Measurements from ENCODE around the gene CNTN5.
"Not testable (repeated sequence)": the region's sequence is repeated elsewhere in the genome, so short reads cannot be mapped to it uniquely, and the experiment has no call there.

Gene CNTN5

DNA sequence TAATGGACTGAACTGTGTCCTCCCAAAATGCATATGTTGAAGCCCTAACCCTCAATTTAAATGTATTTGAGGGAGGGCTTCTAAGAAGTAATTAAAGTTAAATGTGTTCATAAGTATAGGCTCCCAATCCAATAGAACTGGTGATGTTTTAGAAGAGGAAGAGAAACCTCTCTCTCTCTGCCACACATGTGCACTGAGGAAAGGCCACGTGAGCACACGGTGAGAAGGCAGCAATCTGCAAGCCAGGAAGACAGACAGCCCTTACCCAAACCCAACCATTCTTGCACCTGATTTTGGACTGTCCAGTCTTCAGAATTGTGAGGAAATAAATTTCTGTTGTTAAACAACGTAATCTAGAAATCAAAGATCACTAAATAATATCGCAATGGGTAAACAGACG lies 1164.8 kb downstream of the CNTN5 start:
- no peak for DNase-seq

DNA sequence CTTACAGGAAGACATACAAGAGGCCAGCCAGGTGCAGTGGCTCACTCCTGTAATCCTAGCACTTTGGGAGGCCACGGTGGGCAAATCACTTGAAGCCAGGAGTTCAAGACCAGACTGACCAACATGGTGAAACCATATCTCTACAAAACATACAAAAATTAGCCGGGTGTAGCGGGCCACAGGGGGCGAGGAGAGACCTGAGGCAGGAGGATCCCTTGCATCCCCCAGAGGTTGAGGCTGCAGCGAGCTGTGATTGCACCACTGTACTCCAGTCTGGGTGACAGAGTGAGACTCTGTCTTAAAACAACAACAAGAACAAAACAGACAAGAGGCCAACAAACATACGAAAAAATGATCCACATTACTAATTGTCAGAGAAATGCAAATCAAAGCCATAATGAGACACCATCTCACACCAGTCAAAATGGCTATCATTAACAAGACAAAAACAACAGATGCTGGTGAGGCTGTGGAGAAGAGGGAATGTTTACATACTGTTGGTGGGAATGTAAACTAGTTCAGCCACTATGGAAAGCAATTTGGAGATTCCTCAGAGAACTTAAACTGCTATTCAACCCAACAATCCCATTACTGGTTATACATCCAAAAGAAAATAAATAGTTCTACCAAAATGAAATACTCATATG lies 1167.5 kb downstream of the CNTN5 start:
- no peak for DNase-seq

DNA sequence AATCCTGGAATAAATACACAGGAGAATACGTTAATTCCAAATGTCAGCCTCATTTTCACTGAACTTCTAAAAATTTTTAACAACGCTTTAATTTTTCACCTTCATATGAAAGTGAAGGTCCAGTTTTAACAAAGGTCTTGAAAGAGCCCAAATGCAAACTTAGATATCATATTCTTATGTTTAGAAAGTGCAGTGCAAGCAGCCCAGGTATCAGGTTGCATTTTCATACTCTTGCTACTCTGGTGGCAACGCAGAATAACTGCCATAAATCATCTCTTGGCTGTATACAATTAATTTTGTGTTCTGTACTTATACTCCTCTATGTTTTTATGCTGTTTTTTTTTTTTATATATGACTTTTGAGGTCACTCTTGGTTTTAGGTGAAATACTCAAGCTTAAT lies 1169.6 kb downstream of the CNTN5 start:
- no peak for DNase-seq

DNA sequence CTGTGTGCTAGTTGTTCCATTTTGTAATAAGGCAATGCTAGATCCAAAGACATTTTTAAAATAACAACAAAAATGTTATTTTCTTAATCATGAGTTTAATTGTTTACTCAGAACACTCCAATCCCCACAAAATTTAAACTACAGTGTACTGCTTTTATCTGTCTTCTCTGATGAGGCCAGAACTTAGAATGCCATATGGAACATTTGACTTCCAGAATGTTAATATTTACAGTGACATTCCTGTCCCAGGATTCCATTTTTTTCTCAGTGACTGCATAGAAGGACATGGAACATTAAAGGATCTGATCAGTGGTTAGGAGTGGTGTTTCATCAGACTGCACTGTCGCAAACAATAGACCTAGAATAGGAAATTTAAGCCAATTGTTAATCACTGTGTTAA lies 1171.4 kb downstream of the CNTN5 start:
- DNase-seq = no peak

DNA sequence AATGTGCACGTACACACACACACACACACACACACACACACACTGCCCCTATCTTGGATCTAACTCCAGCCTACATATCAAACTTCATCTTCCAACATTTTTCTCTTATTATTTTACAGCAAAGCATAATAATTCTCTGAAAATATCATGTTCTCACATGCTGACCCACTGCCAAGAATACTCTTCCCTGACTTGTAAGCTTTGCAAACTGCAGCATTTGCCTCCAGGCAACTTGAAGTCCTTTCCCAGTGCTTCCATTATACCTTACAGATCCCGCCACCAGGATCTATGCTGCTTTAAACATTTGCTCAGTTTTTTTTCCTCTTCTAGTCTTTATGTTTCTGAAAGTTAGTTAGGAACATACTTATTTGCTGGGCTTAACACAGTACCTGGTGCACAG lies 1183.0 kb downstream of the CNTN5 start:
- no peak for DNase-seq

DNA sequence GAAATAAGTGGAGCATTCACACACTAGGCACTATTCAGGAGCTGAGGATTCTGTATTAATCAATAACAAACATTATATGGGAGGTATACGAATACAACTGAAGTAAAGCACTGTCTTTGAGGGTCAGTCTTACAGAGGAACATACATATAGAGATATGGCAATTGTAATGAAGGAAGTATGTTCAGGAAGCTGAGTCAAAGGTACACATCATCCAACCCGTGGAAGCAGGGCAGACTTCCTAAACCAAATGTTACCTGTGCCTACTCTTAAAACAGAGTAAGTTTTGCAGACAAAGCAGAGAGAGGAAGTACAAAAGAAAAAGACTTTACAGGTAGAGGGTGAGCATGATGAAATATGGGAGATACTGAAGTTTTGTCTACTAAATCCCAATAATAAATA lies 1185.2 kb downstream of the CNTN5 start:
- no peak for DNase-seq

DNA sequence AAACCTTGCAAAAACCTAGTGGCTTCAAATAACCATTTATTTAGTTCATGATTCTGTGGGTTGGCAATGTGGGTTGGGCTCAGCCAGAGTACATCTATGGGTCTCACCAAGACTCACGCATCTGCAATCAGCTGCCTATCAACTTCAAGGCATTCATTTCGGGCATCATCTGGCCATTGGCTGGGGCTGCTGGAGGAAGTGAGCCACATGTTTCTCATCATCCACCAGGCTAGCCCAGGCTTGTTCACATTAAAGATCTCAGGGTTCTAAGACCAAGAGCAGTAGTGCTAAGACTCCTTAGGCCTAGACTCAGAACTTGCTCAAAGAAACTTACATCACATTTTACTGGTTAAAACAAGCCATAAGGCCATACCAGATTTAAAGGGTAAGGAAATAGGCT lies 1187.5 kb downstream of the CNTN5 start:
- DNase-seq = no peak

DNA sequence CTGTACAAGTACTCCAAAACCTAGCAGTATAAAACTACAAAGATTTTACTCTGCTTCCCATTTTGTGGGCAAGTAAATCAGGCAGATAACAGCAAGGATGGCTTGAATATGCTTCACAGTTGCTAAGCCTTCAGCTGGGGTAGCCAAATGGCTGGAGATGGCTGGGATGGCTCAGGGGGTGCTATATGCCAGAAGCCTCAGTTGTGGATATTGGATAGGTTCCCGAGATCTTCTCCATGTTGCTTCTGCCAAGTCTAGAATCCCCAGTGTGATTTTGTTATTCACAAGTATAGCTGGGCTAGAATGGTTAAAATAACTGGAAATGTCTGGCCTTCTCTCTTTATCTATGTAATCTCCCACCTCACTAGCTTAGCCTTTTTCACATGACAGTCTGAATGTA lies 1194.0 kb downstream of the CNTN5 start:
- no peak for DNase-seq

DNA sequence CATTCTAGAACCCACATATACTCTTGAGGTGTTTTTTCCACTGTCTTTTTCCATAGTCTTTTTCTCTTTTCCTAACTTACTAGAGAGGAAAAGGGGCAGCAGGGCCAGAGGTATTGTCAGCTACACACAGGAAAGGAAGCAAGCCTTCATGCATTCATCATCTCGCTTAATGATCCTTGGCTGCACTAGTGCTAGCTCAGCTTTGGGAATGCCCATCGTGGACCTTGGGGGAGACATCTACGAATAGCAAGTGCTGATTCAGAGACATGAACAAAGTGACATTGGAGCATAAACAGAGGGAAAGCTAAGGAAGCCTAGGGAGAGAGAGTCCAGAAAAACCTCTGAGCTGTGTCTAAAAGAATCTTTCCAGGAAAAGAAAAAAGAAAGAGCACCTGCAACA lies 1200.1 kb downstream of the CNTN5 start:
- no peak for DNase-seq

DNA sequence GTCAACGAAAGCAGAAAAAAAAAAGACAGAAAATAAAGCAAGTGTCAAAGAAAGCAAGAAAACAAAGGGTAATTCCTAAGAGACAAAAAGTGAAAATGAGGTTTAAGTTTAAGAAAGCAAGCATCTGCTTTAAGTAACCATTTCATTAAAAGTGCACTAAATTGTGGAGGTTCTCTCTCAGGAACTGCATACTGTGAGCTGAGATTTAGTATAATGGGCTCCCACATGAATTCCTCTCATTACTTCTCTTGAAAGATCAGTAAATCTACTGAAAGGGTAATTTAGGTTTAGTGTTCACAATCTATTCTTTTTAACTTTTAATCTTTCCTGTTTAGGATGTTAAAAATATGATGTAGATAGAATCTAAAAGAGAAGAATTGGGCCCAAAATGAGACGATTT lies 1201.0 kb downstream of the CNTN5 start:
- no peak for DNase-seq

DNA sequence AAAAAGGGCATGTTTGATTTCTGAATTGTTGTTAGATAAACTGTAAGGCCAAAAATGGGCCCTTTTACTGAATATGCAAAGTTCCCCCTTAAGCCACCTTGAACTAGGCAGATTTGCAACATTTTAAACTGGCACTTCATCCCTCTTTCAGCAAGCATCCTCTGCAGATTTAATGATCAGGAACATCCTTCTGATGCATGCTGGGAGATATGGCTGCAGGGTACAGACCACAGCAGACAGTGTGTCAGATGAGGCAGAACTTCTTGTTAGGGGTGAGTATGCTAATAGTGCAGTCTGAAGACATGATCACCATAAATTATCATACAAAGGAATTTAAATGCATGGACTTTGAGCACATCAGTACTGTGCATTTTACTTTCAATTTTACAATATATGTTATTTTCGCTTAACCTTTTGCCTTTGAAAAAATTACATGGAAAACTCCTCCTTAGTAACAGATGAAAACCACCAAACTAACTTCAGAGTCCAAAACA lies 1203.8 kb downstream of the CNTN5 start:
- DNase-seq = no peak

DNA sequence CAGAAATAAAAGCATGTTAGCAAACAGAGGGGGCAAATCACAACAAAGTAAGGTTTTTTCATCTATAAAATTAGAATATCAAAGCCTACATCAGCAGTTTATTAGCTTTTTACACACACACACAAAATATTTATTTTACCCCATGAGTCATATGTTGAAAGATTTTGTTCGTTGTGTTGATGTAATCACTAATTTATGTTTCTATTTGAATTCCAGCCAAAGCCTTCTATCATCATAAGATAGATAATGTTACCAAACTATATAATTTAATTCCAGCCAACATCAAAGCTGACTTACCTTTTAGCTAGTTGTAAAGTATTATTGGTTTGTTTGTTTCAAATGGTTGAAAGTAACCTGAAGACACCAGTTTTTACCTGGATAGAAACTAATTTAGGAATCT lies 1208.3 kb downstream of the CNTN5 start:
- DNase-seq = no peak

DNA sequence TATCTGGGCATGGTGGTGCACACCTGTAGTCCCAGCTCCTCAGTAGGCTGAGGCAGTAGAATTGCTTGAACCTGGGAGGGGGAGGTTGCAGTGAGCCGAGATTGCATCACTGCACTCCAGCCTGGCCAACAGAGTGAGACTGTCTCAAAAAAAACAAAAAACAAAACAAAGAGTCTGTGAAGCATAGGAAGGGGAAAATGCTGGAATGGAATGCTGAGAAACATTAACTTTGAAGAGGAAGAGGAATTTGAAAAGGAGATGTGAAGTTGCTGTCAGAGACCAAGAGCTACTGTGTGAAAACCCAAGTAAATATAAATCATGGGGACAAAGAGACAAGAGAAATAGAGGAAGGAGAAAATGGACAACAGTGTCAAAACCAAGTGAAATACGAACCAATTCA lies 1211.3 kb downstream of the CNTN5 start:
- no peak for DNase-seq

DNA sequence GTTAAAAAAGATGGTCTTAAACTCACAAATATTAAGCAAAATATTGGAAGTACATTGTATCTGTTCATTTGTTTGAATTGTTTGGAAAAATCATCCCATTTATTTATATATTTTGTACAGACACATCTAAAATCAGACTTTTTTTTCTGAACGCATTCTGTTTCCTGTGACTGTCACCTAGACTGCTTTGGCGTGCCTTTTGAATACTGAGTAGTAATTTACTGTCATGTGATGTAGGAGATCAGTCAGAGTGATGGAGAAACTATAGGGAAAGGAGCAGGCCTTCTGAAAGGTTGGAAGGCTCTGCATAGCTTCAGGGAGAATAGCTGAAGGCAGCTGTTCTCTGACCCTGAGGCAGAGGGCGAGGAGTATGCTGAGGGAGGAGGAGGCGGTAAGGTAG lies 1214.3 kb downstream of the CNTN5 start:
- DNase-seq = no peak

DNA sequence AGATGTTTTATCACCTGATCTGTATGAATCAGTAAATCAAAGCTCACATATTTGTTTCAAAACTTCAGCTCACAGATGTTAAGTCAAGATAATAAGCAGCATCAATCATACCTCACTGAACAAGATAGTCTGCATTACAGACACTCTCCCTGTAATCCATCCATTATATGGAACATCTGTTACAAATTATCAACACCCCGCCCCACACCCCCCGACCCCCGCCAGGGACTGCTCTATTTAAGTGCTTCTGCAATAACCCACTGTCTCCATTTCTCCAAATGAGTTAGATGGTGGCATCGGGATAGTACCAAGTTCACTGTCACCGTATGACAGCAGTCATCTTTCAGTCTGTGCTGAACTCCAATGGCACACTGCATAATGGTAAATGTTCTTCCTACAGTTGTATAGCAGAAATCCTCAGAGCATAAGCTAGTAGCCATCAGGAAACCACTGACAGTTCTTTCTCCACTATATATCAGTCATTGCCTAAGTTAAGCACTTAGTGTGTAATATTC lies 1219.3 kb downstream of the CNTN5 start:
- no peak for DNase-seq

DNA sequence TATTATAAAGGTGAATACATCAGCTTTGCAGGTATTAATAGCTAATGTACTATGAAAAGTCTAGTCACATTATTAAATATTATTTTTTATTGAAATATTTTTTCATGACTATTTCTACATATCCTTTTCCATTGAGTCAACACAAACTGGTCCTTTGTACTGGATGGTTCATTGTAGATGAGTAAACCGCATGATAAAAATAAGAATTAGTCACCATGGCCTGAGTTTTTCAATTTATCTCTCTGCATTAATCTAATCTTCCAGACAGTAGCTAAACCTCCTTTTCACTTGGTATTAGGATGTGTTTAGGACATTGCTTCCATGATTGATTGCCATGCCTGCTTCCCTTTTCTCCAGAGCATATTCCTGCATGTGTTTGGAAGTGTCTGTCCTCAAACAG lies 1227.0 kb downstream of the CNTN5 start:
- DNase-seq = no peak

DNA sequence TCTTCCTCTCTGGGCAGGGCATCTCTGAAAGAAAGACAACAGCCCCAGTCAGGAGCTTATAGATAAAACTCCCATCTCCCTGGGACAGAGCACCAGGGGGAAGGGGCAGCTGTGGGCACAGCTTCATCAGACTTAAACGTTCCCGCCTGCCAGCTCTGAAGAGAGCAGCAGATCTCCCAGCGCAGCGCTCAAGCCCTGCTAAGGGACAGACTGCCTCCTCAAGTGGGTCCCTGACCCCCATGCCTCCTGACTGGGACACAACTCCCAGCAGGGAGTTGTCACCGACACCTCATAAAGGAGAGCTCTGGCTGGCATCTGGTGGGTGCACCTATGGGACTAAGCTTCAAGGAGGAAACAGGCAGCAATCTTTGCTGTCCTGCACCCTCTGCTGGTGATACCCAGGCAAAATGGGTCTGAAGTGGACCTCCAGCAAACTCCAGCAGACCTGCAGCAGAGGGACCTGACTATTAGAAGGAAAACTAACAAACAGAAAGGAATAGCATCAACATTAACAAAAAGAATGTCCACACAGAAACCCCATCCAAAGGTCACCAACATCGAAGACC lies 1236.6 kb downstream of the CNTN5 start:
- DNase-seq = not testable (repeated sequence)

DNA sequence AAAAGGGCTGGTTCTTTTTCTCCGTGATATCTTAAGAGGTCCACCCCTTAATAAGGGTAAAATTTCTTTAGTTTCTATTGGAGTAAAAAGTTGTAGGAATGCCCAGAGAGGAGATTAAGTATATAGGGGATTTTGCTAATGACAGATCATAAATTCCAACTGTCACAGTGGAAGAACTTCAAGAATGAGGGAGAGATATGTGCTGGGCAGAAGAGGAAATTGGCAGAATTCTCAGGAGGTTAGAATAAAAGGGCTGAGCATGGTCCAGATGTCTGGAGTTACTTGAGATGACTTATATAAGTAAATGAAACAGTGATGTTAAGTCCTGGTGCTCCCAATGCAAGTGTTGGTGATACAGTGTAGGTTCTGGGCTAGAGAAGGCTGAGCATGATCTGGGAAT lies 1248.8 kb downstream of the CNTN5 start:
- no peak for DNase-seq

DNA sequence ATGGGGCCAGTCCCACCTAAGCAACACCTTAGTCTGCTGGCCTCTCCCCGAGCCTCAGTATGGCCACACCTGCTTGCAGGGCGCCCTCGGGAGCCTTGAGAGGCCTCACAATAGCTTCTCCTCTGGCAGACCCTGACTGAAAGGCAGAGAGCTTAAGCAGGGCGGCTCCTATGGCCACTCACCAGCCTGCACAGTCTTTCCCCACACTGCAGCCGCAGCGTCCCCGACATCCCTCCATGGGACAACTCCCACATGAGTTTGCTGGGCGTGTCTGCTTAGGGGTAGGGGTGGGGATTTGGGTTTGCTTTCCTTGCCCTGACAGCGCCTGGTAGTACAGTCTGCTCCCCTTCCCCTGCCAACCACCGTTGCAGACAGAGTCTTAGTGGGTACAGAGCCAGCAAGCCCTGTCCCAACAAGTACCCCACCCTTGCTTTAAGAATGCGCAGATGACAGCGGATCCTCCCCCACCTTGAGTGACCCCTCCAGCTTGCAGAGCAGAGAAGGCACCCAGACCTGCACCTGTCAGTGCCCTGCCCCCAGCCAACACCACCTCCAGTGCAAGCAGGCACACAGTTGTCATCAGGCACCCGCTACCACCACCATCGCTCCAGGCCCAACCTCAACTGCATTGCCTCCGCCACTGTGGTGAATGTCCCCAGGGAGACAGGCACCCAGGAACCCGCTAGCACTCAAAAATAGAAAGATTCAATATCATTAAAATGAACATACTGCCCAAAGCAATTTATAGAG lies 1252.5 kb downstream of the CNTN5 start:
- no peak for DNase-seq

DNA sequence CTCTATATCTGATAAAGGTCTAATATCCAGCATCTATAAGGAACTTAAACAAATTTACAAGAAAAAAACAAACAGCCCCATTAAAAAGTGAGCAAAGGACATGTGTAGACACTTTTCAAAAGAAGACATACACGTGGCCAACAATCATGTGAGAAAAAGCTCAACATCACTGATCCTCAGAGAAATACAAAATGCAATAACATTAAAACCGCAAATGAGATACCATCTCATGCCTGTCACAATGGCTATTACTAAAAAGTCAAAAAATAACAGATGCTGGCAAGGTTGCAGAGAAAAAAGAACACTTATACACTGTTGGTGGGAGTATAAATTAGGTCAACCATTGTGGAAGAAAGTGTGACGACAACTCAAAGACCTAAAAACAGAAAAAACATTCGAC lies 1253.7 kb downstream of the CNTN5 start:
- not testable (repeated sequence) for DNase-seq

DNA sequence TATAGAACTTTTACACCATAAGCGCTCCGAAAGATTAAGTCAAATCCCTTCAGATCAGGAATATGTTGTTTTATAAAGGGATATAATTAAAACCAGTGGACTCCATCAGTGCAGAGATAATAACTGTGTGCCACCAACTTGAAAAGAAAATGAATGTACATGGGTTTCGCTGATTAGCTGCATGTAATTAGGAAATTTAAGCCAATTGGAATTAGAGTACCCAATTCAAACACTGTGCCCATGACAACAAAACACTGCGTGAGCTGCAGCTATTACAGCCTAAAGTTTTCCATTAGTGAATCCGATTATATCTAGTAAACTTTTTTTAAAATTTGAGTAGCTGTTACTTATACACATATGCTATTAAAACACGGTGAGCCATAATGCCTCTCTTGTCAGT lies 1274.0 kb downstream of the CNTN5 start:
- DNase-seq = no peak

DNA sequence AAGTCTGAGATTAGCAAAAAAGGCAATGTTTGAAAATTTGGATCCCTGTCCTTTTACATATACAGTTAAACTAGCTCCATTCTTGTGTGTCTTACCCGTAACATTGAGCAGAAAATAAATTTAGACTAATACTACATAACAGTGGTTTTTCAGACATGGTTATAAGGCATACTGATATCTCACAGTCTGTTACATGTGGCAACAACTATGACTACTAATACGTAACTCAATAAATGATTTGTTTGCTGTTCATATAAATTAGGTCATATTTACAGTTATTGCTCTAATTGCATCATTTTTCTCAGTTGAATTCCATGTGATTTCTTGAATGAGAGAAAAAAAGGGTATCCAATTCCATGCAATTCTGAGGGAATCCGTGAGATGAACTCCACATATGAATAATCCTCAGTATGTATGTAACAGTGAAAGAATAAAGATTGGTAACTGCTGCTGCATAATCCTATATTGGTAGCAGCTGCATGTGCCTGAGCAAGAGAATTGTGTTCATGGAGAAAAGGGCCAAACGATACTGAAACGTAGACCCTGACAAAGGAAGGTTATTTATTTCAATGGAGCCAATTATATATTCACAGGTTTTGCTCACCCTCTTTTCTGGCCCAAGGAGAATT lies 1275.4 kb downstream of the CNTN5 start:
- DNase-seq = no peak

Data from anterior cingulate cortex (tissue), 58 donors.